Umbilical cord (tissue), 2 donors: ENCODE data around the gene HMX3. TPM values are rescaled to one million over a fixed set of nuclear protein-coding genes. Genes with fewer than 3 reads are reported as not detected.
"Not testable (repeated sequence)": the region's sequence is repeated elsewhere in the genome, so short reads cannot be mapped to it uniquely, and the experiment has no call there.

Source experiments
- DNase-seq: peaks from one replicate; pipeline ENCODE4 v3.0.0-alpha.2; 2015; ENCODE audit warnings: low spot score
- total RNA-seq: library from RNA; depleted of rRNA; stranded (reverse); fragments of >200 nt; gene quantifications from one replicate; pipeline ENCODE4 v1.2.3, GENCODE V29; 2014; ENCODE audit warnings: low replicate concordance; ENCODE audit not compliant: insufficient read depth

The HMX3 gene
- total RNA-seq, 1 donor from 2014 or later = 2.6 TPM

- DNase-seq = not testable (repeated sequence)
Observed at GRCh38 chr10:123171616-123172015, 35.8 kb downstream of the HMX3 start.

DNA sequence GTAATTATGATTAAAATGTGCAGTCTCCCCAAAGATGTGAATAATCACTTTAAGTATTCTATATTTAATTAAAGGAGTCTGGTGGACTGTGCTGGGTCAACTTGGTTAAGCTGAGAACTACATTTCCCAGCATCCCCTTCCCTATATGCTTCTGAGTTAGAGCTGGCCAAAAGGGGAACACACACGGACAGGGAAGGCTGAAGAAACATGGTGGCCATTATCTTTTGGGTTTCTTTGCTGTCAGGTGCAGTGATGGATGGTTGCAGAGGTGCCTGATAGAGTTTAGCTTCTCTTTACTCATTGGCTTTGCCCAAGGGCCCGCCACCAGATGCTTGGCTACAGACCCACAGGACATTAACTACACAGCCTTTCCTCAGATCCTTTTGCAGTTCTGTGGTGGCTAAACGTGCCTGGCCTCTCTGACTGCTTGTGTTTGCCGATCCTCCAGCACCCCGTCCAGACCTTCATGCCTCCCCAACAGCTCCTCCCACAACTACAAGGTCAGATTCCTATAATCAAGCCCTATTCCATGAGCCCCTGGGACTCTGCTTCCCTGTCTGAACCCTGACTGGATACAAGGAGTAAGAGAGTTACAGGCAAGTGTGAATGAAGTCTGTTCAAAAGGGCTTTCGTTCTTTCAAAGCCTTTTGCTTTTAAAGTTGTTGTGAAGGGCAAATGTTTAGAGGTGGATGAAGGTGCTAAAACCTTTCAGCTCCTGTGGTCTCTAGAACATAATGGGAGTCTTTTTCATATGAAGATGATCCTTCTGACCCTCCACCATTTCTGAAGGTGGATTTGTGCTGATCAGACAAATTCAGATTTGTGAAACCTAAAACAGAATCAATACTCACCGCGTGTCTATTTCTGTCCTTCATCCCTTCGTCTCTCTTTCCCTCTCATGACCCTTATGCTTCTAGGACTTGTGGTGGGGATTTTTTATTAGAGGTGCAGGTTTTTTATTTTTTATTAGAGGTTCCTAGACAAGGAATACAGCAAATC, 39.9 kb downstream of the HMX3 start:
- no peak for DNase-seq

- not testable (repeated sequence) for DNase-seq
Observed at GRCh38 chr10:123178390-123178789, 42.6 kb downstream of the HMX3 start.

DNA sequence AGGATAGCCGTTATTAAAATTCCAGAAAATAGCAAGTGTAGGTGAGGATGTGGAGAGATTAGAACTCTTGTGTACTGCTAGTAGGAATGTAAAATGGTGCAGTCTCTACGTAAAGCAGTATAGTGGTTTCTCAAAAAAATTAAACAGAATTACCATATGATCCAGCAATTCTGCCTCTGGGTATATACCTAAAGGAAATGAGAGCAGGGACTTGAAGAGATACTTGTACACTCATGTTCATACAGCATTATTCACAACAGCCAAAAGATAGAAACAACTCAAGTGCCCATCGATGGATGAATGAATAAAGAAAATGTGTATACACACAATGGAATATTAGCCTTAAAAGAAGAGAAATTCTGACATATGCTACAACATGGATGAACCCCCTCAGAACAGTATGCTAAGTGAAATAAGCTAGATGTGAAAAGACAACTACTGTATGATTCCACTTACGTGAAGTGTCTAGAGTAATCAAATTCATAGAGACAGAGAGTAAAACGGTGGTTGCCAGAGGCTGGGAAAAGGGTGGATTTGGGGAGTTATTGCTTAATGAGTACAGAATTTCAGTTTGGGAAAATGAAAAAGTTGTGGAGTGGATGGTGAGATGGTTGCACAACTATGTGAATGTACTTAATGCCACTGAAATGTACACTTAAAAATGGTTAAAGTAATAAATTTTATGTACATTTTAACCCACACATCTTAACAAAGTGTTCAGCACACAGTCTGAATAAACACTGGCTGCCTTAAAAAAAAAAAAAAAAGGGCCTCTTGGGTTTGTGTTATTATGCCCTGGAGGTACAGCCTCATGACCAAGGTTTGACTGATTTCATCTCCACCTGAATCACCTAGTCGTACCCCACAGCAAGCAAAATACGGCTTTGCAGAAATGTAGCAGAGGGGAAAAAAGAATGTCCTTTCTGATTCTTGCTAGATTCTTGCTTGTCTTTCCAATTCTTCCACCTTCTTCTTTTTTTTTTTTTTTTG, 44.6 kb downstream of the HMX3 start:
- no peak for DNase-seq

GRCh38 chr10:123183724-123184123, 48.0 kb downstream of the HMX3 start:
- no peak for DNase-seq

DNA sequence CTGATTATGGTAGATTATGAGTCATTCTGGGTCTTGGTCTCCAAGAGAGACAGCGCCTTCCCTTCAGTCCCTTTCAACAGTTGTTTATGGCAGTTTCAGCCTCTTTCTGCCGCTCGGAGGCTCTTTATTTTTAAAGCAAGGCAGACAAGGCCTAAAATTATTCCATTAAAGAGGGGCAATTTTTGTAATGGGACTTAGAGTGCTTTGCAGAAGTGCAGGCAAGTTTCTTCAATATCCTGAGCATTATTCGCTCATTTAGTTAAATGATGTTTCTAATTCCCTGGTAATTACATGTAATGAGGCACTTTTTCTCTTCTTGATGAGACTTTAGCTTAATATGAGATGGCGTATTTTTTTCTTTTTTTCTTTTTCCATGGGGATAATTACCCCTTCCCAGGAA, 52.0 kb downstream of the HMX3 start:
- no peak for DNase-seq

Other genes with a start within 250 kb of the HMX3 start
- gene FAM24A, start 225.4 kb upstream of the HMX3 start, total RNA-seq = not detected
- 33.5 TPM for gene C10orf88, start 181.7 kb upstream of the HMX3 start, total RNA-seq
- 2.9 TPM for gene PSTK, start 155.6 kb upstream of the HMX3 start, total RNA-seq
- 5.3 TPM for gene IKZF5, start 127.2 kb upstream of the HMX3 start, total RNA-seq
- 10.6 TPM for gene ACADSB, start 127.0 kb upstream of the HMX3 start, total RNA-seq
- not detected for gene HMX2, start 12.2 kb downstream of the HMX3 start, total RNA-seq
- 25.0 TPM for gene BUB3, start 18.4 kb downstream of the HMX3 start, total RNA-seq